ENCODE data around the gene PTX3.

PTX3 gene

GRCh38 chr3:157436583-157437291 is at the start of gene PTX3:
PTX3 (plus strand) TSS chr3:157436850; CDS start chr3:157436934, 84 bp downstream.
- DNase-seq: peak; percentile 51

DNA sequence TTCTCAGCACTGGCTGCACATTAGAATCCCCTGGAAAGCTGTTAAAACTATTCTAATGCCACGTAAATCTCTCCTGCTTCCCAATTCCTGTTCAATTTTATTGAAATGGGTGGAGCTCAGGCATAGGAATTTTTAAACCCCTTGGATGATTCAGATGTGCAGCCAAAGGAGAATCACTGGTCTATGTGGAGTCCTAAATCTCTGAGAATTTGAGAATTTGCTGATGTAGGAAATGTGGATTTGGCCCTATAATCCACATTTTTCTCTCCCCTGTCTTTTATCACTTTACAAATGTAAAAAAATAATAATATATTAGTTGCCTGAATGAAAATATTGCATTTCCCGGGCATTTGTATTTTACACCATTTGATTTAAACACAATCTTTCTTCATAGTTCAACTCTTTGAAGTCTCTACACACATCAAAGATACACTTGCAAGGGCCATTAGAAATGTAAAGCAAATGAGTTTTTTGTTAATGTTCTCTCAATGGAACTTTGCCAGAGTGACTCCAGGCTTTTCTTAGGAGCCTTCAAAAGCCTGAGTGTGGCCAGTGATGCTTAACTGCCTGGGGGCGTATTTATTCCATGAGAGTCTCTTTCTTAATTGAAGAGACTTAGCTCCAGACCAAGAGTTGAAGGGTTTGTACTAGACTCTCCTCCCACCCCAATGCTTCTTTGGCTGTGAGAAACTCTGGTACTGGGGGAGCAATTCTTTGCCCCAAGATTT is 48.8 kb upstream of the PTX3 start:
- no peak for DNase-seq

DNA sequence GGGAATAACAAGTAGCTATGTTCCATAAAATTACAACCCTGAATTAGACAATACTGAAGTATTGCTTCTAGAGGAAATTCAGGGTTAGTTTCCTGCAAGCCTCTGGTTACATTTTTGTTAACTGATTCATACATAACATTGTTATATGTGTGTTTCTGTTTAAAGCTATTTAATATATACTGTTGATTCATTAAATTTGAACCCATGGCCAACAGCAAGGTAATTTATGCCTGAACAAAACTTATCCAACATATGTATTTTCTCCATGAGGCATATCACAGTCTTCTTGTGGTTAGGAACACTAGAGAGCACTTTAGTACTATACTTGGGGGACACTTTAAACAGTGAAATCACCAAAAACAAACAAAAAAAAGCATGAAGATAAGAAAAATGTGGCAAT is 47.7 kb upstream of the PTX3 start:
- DNase-seq: no peak

DNA sequence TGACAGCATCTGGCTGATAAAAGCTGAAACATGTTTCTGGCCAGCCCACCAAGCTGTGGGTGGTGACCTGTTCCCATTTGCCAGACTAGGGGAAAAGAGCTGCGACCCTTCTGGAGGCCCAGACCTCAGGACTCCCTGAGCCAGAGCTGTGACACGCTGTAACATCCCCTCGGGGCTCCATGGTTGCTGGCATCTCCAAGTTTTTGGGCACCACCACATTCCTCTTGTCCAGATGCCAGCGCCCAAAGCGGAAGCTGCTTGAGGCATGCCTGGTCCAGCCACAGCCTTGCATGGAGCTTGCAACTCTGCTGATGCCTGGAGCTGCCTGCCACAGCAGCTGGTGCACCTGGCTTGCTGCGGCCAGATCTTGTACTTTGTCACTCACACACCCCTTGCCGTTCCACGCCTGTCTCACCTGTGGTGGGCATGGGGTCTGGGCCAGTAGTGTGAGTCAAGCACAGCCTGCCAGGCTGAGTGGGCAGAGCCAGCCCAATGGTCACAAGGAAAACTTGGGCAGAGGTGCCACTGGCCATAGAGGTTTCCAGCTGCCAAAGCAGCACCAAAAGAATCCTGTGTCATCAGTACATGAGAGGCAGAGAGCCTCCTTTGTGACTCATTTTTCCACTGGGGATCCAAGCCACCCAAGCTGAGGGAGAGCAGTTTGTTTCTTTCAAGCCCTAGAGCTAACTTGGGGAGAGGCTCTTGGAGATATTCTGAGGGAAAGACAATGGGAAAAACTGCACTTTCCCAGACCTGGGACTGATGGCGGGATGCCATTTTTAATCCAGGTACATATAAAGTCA is 45.7 kb upstream of the PTX3 start:
- no peak for DNase-seq

DNA sequence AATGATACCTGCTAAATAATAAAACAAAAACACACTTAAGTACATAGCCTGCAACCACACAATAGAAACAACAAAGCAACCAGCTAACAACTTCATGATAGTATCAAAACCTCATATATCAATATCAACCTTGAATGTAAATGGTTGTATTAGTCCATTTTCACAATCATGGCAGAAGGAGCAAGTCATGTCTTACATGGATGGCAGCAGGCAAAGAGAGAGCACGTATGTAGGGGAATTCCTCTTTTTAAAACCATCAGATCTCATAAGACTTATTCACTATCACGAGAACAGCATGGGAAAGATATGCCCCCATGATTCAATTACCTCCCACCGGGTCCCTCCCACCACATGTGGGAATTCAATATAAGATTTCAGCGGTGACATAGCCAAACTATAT is 44.5 kb upstream of the PTX3 start:
- no peak for DNase-seq

DNA sequence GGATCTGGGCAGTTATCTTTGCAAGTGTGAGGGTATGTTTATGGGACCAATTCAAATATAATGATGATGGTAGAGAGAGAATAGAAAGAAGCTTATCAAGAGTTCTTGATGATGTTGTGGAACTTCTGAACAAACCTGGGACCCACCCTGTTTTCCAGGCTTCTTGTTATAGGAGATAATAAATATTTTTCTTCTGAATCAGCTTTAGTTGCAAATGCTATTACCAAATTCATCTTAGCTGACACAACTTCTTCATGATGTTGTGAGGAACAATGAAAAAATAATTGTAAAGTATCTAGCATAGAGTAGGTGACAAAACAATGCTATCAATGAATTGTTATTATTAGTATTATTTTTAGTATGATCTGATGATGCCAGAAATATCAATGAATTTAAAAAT is 43.5 kb upstream of the PTX3 start:
- DNase-seq: no peak

DNA sequence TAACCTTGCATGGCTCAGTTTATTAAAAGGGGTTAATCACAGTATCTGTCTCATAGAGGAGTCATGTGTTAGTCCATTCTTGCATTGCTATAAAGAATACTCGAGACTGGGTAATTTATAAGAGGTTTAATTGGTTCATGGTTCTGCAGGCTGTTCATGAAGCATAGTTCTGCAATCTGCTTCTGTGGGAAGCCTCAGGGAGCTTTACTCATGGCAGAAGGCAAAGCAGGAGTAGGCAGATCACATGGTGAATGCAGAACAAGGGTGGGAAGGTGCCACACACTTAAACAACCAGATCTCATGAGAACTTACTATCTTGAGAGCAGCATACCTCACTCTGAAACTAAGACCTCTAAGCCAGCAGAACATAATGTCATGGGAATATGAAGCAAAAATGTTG is 42.2 kb upstream of the PTX3 start:
- no peak for DNase-seq

GRCh38 chr3:157398598-157398997 is 38.1 kb upstream of the PTX3 start:
- no peak for DNase-seq

- DNase-seq: no peak
These were observed 32.3 kb upstream of the PTX3 start for GRCh38 chr3:157404381-157404780.

DNA sequence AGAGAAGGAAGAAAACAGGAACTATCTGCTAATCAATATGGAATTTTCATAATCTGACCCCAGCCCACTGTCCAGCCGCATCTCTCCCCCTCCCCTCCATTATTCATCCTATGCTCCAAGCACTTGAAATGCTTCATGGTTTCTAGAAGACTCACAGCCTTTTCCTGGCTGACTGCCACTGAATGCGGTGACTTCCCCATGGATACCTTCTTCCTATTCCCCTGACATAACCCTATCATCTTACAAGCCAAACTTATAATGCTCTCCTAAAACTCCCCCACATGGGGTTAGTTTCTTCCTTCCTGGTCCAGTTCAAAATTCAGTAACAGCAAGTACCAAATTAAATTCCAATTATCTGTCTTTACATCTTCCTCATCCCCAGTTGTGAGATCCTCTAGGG is 31.2 kb upstream of the PTX3 start:
- no peak for DNase-seq

DNA sequence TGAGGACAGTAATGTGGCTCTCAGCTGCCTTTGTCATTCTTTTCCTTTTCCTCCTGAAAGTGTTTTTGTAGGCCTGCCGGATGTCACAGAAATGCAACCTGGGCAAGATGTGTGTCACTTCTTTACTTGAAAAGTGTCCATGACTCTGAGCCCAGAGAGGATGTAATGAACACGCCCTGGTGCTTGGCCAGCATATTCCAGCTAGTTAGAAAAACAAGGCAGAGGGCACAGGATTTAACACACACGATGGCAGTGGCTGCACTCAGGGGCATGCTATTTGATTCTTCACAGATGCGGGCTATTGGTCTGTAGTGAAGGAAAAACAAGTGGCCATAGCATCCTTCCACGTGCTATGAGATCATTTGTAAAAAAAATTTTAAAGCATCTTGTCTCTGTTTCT is 30.3 kb upstream of the PTX3 start:
- DNase-seq: no peak

- no peak for DNase-seq
These were observed 28.9 kb upstream of the PTX3 start for GRCh38 chr3:157407769-157408168.

DNA sequence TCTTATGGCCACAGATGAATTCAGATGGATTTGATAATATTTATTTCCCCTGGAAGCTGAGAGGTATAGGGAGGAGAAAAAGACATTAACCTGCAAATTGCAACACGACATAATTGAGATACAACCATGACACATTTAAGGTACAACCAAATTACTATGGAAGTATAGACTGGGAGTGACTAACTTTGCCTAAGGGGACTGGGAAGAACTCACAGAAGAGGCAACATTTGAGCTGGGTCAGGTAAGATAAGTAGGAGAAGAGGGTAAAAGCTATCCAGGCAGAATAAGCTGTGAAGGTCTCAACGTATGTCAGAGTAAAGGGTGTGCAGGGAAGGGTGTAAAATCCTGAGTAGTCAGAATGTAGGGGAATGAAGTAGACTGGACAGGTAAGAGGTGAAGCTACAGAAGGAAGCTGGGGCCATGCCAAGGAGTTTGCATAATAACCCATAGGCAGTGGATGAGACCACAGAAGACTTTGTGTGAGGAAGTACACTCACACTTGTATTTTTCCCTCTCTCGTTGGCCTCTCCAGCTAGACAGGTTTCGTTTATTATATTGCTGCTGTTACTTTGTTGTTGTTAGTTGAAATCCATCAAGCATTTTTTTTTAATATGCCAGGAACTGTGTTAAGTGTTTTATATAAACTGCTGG is 28.0 kb upstream of the PTX3 start:
- no peak for DNase-seq

DNA sequence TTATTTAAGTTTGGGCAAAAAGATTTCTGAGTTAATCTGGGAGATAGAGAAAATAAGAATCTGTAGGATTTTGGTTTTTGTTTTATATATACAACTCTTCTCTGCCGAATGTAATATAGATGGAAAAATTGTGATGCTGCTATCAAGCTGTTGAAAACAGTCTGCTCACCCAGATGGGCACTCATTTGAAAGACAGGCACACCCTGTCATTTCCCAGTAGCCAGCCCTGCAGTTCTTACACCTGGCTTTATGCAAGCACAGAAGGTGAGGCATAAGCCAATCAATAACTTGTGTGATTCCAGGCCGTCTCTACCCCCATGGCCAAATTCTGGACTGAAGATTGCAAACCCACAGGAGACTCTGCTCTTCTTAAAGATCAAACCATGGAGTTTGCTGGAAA is 27.1 kb upstream of the PTX3 start:
- no peak for DNase-seq

DNA sequence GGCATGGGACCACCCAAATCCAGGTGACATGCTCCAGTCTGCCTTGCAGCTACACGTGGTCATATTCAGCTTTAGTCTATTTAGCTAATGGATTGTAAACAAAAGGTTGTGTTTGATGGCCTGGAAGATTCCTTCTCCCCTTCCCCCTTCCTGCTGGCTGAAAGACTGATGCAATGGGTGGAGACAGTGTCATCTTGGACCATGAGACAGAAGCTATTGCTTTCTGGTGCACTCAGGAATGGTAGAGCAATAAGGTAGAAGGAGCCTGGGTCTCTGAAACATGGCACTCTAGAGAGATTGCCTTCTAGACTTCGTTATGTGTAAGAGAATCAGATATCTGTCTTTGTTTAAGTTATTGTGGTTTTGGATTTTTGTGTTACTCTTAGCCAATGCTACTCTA is 25.7 kb upstream of the PTX3 start:
- no peak for DNase-seq

DNA sequence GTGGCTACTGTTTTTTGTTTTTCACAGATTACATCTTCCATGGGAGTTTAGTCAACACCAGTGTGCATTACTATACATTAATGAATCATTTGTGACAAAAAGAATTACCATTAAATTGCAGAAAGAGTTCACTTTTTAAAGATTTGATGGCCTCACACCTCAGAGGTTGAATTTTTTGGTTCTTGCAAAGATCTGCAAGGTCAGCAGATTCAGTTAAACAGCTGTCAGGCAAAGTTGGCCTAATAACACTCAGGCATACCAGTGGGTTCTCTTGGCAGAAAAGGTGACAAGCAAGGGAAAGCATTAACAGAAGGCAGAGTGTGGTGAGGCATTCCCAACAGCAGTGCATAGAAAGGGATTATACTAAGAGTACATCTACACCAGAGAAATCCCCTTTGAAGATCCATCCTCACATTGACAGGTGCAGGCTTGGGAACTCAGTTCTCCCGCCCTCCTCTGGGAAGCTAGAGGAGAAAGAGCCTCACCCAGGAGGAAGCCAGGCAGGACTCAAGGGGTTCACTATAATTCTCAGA is 24.3 kb upstream of the PTX3 start:
- DNase-seq: no peak

DNA sequence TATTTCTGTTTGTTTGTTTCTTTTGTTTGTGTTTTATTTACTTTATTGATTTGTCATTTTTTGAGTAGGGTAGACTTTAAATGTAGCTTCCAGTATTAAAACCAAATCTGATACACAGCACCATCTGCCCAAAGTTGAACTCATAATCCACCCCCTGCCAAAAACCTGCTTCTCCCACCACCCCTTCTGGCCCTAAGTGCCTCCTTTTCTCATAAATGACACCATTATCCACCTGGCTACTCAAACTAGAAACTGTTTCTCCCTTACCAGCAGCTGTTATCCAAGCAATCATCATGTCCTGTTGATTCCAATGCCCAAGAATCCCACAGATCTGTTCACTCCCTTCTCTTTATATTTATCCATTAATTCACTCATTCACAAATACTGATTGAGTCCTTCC is 21.8 kb upstream of the PTX3 start:
- DNase-seq: no peak

- no peak for DNase-seq
These were observed 20.1 kb upstream of the PTX3 start for GRCh38 chr3:157416347-157417087.

- DNase-seq: no peak
These were observed 19.4 kb upstream of the PTX3 start for GRCh38 chr3:157417247-157417646.

DNA sequence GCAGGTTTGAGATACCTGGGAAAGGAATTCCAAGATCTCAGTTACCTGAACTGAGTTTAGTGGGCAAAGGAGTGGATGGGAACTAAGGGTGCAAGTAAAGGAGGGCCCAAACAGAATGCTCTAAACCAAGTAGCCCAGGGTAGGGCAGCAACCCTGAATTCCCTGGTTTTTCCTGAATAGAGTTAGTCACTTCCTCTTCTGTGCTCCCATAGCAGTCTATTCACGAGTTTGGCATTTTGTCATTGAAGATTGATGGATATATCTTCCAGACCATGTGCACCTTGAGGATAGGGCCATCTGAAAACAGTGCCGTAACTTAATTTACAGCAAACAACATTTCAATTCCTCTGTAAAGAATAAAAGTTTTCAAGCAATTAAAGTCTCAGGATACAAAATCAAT is 18.5 kb upstream of the PTX3 start:
- no peak for DNase-seq

GRCh38 chr3:157420606-157421130 is 16.0 kb upstream of the PTX3 start:
- DNase-seq: no peak

GRCh38 chr3:157423337-157423736 is 13.3 kb upstream of the PTX3 start:
- DNase-seq: no peak
